A204.1 (cell line): ENCODE results near the gene BAG3.
A peak's percentile ranks its signal among the peaks of the same experiment; 100 is the strongest.
"Not testable (repeated sequence)": the region's sequence is repeated elsewhere in the genome, so short reads cannot be mapped to it uniquely, and the experiment has no call there.

Source experiments
- FAIRE-seq: peaks from 2 replicates; lab custom pipeline; 2012; peaks lifted over from hg19 to GRCh38; lab: Jason Lieb, UNC

BAG3 gene

DNA sequence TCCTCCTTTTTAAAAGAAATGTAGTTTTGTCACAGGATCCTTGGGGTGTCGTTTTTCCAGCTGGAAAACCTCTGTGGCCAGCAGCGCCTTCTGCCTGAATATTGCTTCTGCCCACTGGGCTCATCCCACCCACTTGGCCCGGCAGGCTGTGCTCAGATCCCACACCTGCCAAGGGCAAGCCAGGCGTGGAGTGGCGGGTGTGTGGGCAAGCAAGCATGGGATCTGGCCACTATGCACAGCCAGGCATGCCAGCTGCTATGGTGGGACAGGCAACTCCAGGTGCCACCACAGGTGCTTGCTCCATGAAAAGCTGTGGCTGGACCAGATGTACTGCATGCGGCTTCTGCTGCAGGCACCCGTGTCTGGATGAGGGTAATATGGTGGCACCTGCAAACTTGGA lies 43.4 kb downstream of the BAG3 start:
- no peak for FAIRE-seq

DNA sequence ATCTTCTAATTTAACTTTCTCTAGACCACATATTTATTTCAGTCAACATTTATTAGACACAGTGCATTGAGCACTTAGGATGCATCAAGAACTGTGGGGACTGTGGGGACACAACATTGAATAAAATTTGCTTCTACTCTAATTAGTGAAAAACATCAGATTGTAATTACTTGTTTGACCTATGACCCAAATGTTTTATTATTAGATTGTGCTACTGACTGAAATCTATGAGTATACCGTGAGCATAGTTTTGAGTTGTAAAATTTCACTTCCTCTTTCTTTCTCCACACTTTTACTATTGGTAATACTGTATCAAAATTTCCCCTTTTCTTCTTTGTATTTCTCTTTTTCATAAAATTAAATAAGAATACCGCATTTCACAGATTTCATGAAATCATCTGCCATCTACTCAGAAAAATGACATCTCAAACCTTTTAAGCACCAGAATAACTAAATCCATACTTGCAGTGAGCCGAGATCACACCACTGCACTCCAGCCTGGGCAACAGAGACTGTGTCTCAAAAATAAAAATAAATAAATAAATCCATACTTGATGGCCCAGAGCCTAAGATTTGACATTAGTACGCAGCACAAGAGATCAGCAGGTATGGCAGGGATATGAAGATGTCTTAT lies 49.3 kb downstream of the BAG3 start:
- FAIRE-seq: no peak

- FAIRE-seq: no peak
Observed at GRCh38 chr10:119701861-119702260, 50.7 kb downstream of the BAG3 start.

DNA sequence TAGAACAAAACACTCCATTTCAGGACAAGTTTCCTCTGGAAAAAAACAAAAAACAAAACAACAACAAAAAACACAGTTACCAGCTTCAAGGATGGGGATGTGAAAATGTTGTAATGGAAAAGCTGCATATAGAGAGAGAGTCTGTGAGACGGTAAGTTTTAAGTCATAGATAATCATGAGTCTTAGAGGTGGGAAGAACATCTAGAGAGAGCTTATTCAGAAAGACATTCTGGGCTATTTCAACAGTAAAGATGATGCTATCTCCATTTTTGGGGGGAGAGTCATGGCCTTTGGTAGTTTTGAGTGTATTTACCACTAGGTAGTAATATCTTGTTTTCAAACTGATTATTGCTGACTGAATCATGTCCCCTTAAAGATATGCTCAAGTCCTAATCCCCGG lies 51.4 kb downstream of the BAG3 start:
- no peak for FAIRE-seq

DNA sequence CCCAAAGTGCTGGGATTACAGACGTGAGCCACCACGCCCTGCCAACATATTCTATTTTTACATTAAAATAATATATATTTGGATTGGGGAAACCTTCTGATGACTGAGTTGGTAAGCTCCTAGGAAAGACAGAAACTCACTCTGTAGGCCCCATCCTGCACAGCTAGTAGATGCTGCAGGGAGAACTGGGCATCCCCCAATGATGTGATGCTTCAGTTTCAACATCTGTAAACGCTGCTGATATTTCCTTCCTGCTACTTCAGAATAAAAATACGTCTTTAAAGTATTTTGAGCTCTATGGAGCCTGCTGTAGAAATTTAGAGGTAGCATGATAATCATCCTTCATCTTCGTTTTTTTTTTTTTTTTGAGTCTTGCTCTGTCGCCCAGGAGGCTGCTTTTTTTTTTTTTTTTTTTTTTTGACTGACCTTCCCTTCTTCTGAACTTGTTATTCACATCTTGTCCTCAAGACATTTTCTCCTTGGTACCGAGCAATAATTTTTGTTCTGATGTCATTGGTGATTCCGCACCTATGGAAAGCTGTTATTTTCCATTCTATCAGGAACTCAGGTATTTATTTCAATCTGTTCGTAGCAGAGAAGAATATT lies 52.8 kb downstream of the BAG3 start:
- no peak for FAIRE-seq

DNA sequence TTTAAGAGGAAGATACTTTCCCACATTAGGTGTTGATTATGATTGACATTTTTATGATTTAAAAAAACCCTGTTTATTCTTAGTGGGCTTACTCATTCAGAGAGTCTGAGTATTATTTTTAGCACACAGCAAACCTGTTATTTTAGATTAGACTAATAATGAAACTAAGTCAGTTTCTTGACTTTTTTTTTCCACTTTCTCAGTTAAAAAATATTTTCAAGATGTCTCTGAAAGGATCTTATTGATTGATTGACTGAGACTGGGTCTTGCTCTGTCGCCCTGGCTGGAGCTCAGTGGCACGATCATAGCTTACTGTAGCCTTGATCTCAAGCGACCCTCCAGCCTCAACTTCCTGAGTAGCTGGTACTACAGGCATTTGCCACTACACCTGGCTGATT lies 54.3 kb downstream of the BAG3 start:
- no peak for FAIRE-seq

DNA sequence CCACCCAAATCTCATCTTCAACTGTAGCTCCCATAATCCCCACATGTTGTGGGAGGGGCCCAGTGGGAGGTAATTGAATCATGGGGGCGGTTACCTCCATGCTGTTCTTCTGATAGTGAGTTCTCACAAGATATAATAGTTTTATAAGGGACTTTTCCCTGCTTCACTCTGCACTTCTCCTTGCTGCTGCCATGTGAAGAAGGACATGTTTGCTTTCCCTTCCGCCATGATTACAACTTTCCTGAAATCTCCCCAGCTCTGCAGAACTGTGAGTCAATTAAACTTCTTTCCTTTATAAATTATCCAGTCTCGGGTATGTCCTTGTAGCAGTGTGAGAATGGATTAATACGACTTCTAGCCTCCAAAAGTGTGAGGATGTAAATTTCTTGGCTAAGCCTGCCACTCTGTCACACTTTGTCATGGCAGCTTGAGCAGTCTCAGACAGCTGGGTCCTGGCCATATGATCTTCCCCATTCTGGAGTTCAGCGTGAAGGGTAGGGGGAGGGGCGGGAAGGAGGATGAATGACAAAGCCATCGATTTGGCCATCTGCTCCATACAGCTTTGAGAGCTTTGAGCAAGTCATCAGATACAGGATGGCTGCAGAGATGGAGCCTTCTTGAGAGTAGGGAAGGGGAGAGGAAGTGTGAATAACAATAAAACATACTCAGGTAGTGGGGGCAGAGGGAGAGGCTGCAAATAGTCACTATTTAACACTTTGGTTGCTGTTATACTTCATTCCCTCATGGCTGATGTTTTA lies 55.5 kb downstream of the BAG3 start:
- FAIRE-seq: no peak

- FAIRE-seq: not testable (repeated sequence)
Observed at GRCh38 chr10:119707331-119707730, 56.2 kb downstream of the BAG3 start.

DNA sequence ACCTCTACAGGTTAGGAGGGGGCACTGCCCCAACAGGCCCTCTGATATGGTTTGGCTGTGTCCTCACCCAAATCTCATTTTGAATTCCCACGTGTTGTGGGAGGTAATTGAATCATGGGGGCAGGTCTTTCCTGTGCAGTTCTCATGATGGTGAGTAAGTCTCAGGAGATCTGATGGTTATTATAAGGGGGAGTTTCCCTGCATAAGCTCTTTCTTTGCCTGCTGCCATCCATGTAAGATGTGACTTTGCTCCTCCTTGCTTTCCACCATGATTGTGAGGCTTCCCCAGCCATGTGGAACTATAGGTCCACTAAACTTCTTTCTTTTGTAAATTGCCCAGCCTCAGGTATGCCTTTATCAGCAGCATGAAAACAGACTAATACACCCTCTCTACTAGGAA lies 59.8 kb downstream of the BAG3 start:
- not testable (repeated sequence) for FAIRE-seq

GRCh38 chr10:119713744-119714483 lies 62.7 kb downstream of the BAG3 start:
- FAIRE-seq: no peak

DNA sequence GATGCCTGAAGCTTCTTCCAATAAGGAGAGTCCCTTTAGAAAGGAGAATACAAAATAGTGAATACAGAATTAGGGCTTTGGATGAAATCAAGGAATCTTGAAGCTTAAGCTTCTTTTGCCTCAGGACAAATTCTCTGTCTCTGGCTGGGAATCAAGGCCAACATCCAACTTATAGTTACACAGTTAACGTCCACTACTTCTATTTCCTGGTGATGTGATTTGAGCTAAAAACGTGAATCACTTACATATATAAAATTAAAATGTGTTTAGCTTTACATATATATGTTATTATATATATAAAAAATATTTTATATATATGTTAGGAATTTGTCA lies 63.3 kb downstream of the BAG3 start:
- no peak for FAIRE-seq

DNA sequence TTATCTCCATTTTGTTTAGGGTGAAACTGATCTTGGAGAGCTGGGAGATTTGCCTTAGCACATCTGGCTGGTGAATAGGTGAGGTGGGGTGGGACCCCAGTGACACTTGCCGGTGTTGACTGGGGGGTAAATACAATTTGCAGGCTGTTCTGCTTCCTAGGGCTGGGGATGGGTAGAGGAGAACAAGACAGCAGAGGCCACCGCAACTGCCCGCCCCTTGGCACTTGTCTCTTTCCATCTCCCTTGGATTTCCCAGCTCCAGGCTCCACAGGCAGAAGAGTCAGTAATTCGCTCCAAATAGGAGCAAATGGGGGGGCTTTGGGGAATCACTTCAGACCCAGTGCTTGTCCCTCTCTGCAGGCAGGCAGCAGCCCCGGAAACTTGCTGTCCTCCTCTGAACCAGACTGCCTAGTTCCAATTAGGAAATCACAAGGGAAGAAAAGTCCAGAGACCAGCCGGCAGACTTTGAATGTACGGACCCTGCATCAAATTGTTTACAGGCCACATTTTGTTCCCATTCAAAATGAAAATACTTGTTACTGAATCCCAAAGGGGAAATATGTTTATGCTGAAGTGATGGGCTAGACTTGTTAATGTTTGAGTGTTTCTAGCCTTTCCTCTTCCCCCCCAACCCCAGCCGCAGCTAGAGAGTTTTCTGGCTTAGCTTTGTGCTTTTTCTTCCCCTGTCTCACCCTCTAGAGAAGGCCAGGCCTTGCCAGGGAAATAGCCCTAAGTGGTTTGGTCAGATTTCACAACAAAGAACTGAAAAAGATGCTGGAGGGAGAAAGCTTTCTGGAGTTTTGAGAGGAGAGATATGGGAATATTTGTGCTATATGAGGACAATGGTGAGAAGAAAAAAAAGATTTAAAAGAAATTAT lies 64.7 kb downstream of the BAG3 start:
- FAIRE-seq: no peak

DNA sequence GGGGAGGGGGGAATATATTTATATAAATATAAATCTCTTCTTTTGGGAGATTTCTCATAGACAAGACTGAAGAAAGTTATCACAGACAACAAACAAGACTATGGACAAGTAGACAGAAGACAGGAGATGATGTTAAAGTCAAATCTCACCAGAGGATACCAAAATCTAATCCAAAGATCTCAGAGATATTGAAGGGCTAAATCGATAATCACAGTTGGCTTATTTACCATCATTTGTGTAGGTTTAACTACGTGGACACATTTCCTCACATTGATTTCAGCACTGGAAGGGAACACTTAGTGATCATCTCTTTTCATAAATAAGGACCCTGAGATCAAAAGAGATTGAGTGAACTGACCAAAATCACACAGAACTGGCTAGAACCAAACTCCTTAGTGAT lies 72.0 kb downstream of the BAG3 start:
- no peak for FAIRE-seq

- no peak for FAIRE-seq
Observed at GRCh38 chr10:119723624-119724023, 72.4 kb downstream of the BAG3 start.

GRCh38 chr10:119724593-119725516 lies 73.7 kb downstream of the BAG3 start:
- FAIRE-seq: no peak

DNA sequence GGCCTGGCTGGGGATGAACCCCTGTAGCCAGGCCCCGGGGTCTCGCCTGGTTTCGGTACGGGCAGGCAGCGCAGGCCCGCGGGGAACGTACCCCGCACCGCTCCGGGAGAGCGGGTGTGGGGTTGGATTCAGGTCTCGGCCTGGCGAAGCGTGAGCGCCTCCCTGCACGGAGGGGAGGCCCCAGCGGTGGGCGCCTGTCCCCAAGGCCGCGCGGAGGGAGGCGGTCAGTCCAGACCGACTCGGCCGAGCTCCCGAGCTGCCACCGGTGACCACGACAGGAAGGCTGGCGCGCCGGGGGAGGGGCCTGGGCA lies 74.3 kb downstream of the BAG3 start:
- FAIRE-seq: no peak

GRCh38 chr10:119725828-119726675 lies 74.9 kb downstream of the BAG3 start, which contains the start of gene INPP5F:
Gene INPP5F, plus strand, starts transcription at chr10:119726050. Its CDS starts 213 bp downstream, at chr10:119726263.
- peak; percentile 92 for FAIRE-seq

DNA sequence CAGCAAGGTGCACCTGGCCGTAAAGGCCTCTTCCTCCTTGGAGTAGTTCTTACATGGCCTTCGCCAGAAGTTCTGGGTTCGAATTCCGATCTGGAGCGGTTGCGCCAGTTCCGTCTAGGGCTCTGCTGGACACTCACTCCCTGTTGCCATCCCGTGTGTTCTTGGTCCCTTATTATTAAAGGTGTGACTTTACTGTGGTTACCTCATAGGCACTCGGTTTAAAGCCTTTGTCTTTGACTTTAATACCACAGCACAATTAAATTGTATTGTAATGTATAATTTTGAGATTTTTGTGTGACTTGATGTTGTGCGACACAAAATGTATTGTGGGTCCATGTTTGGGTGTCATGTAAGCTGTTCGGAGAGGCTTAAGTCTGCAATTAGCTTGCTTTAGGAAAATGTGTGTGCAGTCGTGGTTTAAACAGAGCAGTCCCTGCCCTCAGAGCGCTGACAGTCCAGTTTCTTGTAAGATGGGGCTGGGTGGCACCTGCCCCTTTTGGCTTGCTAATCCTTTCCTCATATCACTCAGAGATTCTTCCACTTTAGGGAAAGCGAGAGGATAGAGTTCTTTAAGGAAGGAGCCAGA lies 75.6 kb downstream of the BAG3 start:
- FAIRE-seq: no peak
